Endometrial microvascular endothelial cells (primary cell): ENCODE data around the gene CDC20B. TPM values are rescaled to one million over a fixed set of nuclear protein-coding genes. Genes with fewer than 3 reads are reported as not detected.

Experiments
- in situ Hi-C: cut with HindIII; loops from 2 replicates; pipeline ENCODE4 v1.10.0; 2017; ENCODE audit warnings: low sequenced_read_pairs, low pct_unique_long_range_greater_than_20kb; ENCODE audit errors: inconsistent ontology term
- total RNA-seq: library from RNA; depleted of rRNA; stranded (reverse); fragments of >200 nt; gene quantifications from one replicate; pipeline ENCODE4 v1.2.3, GENCODE V29; 2015; ENCODE audit errors: inconsistent ontology term

The CDC20B gene
- total RNA-seq, 1 donor from 2014 or later: not detected

DNA sequence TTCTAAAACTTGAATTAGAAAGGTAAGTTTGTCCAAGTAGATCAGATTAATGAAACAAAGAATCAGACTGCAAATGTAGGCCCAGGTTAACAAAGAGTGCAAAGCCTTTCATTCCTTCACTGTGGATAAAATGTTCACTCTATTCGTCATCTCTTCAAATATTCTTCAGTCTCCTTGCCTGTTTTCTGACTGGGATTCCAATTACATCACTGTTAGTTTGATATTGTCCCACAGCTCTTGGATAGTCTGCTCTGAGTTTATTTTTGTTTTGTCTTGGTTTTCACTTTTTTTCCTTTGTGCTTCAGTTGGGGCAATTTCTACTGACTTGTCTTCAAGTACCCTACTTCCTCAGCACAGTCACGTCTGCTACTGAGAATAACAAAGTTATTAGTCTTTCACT, 109.1 kb downstream of the CDC20B start:
- in situ Hi-C loops: no loop called here

DNA sequence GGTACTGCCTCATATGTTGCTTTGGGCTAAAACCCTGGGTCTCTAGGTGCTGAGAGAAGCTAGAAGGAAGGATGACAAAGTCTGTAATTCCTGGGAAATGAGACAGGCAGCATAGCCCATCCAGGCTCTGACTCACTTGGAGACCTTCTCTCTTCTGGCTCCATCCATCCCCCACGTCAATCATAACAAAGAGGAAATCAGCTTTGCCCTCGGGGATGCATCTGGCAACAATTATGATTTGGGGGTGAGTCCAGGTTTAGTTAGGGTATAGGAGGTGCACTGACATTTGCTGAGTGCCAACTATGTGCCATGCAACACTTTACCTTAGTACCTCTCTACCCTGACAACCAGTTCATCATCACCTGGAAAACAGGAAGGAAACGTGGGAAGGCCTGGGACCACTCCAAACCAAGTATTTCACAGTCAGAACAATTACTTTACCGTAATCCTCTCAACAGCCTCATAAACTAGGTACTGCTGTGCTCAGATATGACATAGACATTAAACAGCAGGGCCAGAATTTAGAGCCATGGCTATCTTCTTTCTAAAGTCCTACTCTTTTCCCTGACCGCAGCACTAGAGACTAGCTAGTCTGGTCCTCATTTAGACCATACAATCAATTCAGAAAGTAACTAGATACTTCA, 109.6 kb downstream of the CDC20B start:
- in situ Hi-C loops: no loop called here

Other genes with a start within 250 kb of the CDC20B start
- gene ESM1, start 187.6 kb downstream of the CDC20B start, total RNA-seq: 365 TPM
- gene GZMK, start 148.9 kb downstream of the CDC20B start, total RNA-seq: not detected
- gene GZMA, start 70.5 kb downstream of the CDC20B start, total RNA-seq: not detected
- 70.5 TPM for gene GPX8, start 13.0 kb downstream of the CDC20B start, total RNA-seq
- not detected for gene MCIDAS, start 54.1 kb upstream of the CDC20B start, total RNA-seq
- gene CCNO, start 60.4 kb upstream of the CDC20B start, total RNA-seq: not detected
- 37.5 TPM for gene DHX29, start 134.5 kb upstream of the CDC20B start, total RNA-seq
- 85.1 TPM for gene MTREX, start 134.8 kb upstream of the CDC20B start, total RNA-seq